ENCODE measurements around the gene APOO. TPM values are rescaled to one million over a fixed set of nuclear protein-coding genes. Genes with fewer than 3 reads are reported as not detected.

Gene APOO
- total RNA-seq, 1 experiment from 2014 or later: 23.4 TPM

DNA sequence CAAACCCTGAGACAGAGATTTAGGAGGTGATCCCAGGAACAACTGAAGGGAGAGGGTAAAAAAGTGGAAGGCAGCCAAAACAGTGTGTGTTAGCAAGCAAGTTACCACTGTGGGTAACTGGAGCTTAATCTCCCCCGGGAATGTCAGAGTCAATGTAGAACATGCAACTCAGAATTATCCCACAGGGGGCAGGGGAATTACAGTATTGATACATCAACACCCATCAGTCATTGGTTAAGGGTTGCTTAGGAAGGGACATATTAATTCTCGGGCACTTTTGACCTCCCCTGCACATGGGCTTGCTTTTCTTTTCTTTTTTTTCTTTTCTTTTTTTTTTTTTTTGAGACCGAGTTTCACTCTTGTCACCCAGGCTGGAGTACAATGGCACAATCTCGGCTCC, 29.4 kb upstream of the APOO start:
- intact Hi-C loops (cut with micrococcal nuclease; ENCODE audit: unreplicated experiment): loop anchor here (10.0 kb wide), 1 partner anchor 88 kb away; the partner anchor contains the start of gene KLHL15
- Mint-ChIP-seq H3K27me3 (ENCODE audit: insufficient read depth, unreplicated experiment) (no peaks in the 10 kb centered on the region), H3K9me3 (ENCODE audit: unreplicated experiment) (no peaks in the 10 kb centered on the region), H3K4me1 (ENCODE audit: low read depth, unreplicated experiment) (no peaks in the 10 kb centered on the region), H3K4me3 (ENCODE audit: unreplicated experiment) (no peak overlapping the region), H3K27ac (ENCODE audit: unreplicated experiment) (no peak overlapping the region), H3K36me3 (ENCODE audit: insufficient read depth, unreplicated experiment) (no peaks in the 10 kb centered on the region)
- Histone ChIP-seq H3K9me3 (no peaks in the 10 kb centered on the region), H3K4me1 (no peaks in the 10 kb centered on the region; the same call in 1 of the 2 replicates), H3K27me3 (replicated peaks; ENCODE audit: control insufficient read depth, insufficient read depth, low read length) (no peaks in the 10 kb centered on the region), H3K36me3 (ENCODE audit: control insufficient read depth, insufficient read depth, low read length) (no peaks in the 10 kb centered on the region), H3K4me3 (ENCODE audit: low read depth, low read length) (no peak overlapping the region)
- ChIA-PET CTCF (no interaction called here), POLR2A (no interaction called here)
- BruUV-seq (replicated peaks): no TSS peak
- TF ChIP-seq, protein P1, sequence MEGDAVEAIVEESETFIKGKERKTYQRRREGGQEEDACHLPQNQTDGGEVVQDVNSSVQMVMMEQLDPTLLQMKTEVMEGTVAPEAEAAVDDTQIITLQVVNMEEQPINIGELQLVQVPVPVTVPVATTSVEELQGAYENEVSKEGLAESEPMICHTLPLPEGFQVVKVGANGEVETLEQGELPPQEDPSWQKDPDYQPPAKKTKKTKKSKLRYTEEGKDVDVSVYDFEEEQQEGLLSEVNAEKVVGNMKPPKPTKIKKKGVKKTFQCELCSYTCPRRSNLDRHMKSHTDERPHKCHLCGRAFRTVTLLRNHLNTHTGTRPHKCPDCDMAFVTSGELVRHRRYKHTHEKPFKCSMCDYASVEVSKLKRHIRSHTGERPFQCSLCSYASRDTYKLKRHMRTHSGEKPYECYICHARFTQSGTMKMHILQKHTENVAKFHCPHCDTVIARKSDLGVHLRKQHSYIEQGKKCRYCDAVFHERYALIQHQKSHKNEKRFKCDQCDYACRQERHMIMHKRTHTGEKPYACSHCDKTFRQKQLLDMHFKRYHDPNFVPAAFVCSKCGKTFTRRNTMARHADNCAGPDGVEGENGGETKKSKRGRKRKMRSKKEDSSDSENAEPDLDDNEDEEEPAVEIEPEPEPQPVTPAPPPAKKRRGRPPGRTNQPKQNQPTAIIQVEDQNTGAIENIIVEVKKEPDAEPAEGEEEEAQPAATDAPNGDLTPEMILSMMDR (IDR thresholded peaks at IDR 0.05; ENCODE audit: insufficient read depth in 1 of 2, low read depth in 1 of 2, low read length in 1 of 2, severe bottlenecking in 1 of 2, unreplicated experiment in 1 of 2): no peak
- no peak for DNase-seq

DNA sequence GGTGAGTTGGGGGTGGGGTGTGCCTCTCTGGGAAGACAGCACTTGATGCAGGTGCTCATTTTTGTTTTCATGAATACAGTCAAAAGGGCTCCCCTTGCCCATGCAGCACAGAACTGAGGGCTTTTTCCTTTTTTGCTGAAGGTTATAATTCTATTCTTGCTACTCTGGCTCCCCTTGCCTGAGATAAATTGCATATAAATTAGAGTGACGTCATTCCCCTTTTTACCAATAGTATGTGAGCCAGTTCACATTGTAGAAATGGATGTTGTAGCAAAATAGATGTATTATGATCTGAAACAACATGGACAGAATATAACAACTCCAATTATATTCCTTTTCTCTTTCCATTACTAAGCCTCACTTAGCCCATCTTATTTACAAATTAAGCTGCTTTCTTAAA, 28.4 kb upstream of the APOO start:
- H3K27ac Mint-ChIP-seq (ENCODE audit: unreplicated experiment): no peak overlapping the region
- no peak overlapping the region for H3K4me3 ChIP-seq (ENCODE audit: low read depth, low read length)
- TF ChIP-seq, protein P1 (IDR thresholded peaks at IDR 0.05; ENCODE audit: insufficient read depth in 1 of 2, low read depth in 1 of 2, low read length in 1 of 2, severe bottlenecking in 1 of 2, unreplicated experiment in 1 of 2): no peak
- no peaks in the 10 kb centered on the region for H3K27me3 ChIP-seq (replicated peaks; ENCODE audit: control insufficient read depth, insufficient read depth, low read length)
- DNase-seq: no peak
- no peaks in the 10 kb centered on the region for H3K4me1 Mint-ChIP-seq (ENCODE audit: low read depth, unreplicated experiment)
- no peaks in the 10 kb centered on the region for H3K9me3 Mint-ChIP-seq (ENCODE audit: unreplicated experiment)
- peaks cover 9% of the 10 kb centered on the region for H3K4me1 ChIP-seq
- ChIA-PET CTCF (no interaction called here), POLR2A (no interaction called here)
- no TSS peak for BruUV-seq (replicated peaks)
- H3K36me3 Mint-ChIP-seq (ENCODE audit: insufficient read depth, unreplicated experiment): no peaks in the 10 kb centered on the region
- H3K9me3 ChIP-seq: no peaks in the 10 kb centered on the region
- no peaks in the 10 kb centered on the region for H3K27me3 Mint-ChIP-seq (ENCODE audit: insufficient read depth, unreplicated experiment)
- no peak overlapping the region for H3K4me3 Mint-ChIP-seq (ENCODE audit: unreplicated experiment)
- intact Hi-C loops (cut with micrococcal nuclease; ENCODE audit: unreplicated experiment): loop anchor here (10.0 kb wide), 1 partner anchor 89 kb away; the partner anchor contains the start of gene KLHL15
- H3K36me3 ChIP-seq (ENCODE audit: control insufficient read depth, insufficient read depth, low read length): no peaks in the 10 kb centered on the region

DNA sequence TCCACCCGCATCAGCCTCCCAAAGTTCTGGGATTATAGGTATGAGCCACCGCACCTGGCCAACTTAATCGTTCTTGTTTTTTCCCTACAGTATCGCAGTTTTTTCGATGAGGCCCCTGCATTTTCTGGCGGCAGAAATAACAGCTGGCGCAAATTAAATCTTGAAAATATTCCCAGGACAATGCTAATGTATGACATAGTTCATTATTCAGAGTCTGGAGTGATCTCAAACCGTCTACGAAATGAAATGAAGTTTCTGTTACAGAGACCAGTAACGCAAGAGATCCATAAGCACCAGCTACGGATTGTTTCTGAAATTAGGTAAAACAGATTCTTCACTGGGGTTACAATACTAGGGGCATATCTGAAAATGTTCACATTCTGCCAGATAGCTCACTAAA, 27.4 kb upstream of the APOO start:
- TF ChIP-seq, protein P1 (IDR thresholded peaks at IDR 0.05; ENCODE audit: insufficient read depth in 1 of 2, low read depth in 1 of 2, low read length in 1 of 2, severe bottlenecking in 1 of 2, unreplicated experiment in 1 of 2): no peak
- H3K9me3 Mint-ChIP-seq (ENCODE audit: unreplicated experiment): no peaks in the 10 kb centered on the region
- no peak for DNase-seq
- no peaks in the 10 kb centered on the region for H3K4me1 Mint-ChIP-seq (ENCODE audit: low read depth, unreplicated experiment)
- no peak overlapping the region for H3K4me3 ChIP-seq (ENCODE audit: low read depth, low read length)
- H3K4me3 Mint-ChIP-seq (ENCODE audit: unreplicated experiment): no peak overlapping the region
- ChIA-PET POLR2A (no interaction called here), CTCF (interaction anchor here (0.6 kb wide), 1 partner anchor 249 kb away, joined by 3 read pairs; no protein-coding TSS in a partner anchor)
- H3K36me3 Mint-ChIP-seq (ENCODE audit: insufficient read depth, unreplicated experiment): no peaks in the 10 kb centered on the region
- H3K27me3 Mint-ChIP-seq (ENCODE audit: insufficient read depth, unreplicated experiment): no peaks in the 10 kb centered on the region
- intact Hi-C loops (cut with micrococcal nuclease; ENCODE audit: unreplicated experiment): loop anchor here (10.0 kb wide), 1 partner anchor 90 kb away; the partner anchor contains the start of gene KLHL15
- BruUV-seq (replicated peaks): no TSS peak
- no peaks in the 10 kb centered on the region for H3K36me3 ChIP-seq (ENCODE audit: control insufficient read depth, insufficient read depth, low read length)
- peaks cover 15% of the 10 kb centered on the region for H3K4me1 ChIP-seq
- H3K9me3 ChIP-seq: no peaks in the 10 kb centered on the region
- no peaks in the 10 kb centered on the region for H3K27me3 ChIP-seq (replicated peaks; ENCODE audit: control insufficient read depth, insufficient read depth, low read length)
- H3K27ac Mint-ChIP-seq (ENCODE audit: unreplicated experiment): no peak overlapping the region

Data from Caco-2 (cell line).